RWPE2 (cell line): ENCODE results near the gene STUB1.
A peak's percentile ranks its signal among the peaks of the same experiment; 100 is the strongest.

Experiments
- ATAC-seq: fragments of 200-7000 bp; cut with Tn5 transposase; 3 replicates; pipeline ENCODE4 v1.9.1; 2021; ENCODE audit warnings: low read depth
- DNase-seq: peaks from one replicate; pipeline ENCODE4 v3.0.0-alpha.2; 2020; ENCODE audit warnings: low spot score
- H3K27ac ChIP-seq: fragments of 450-650 bp; 2 replicates; pipeline ENCODE4 v1.5.1; 2017; ENCODE audit warnings: mild to moderate bottlenecking; ENCODE audit not compliant: poor library complexity, severe bottlenecking
- H3K27me3 ChIP-seq: fragments of 250-450 bp; sonication (Bioruptor Pico); 2 replicates; pipeline ENCODE4 v1.5.1; 2021; ENCODE audit warnings: mild to moderate bottlenecking, moderate library complexity; ENCODE audit not compliant: insufficient read depth, poor library complexity, severe bottlenecking
- H3K36me3 ChIP-seq: fragments of 250-450 bp; sonication (Bioruptor Pico); 2 replicates; pipeline ENCODE4 v1.5.1; 2020; ENCODE audit warnings: low read depth, mild to moderate bottlenecking, moderate library complexity
- H3K4me1 ChIP-seq: fragments of 250-450 bp; sonication (Bioruptor Pico); 2 replicates; pipeline ENCODE4 v1.5.1; 2021; ENCODE audit warnings: mild to moderate bottlenecking, moderate library complexity; ENCODE audit not compliant: insufficient read depth, poor library complexity, severe bottlenecking
- H3K4me3 ChIP-seq: fragments of 250-450 bp; sonication (Bioruptor Pico); 2 replicates; pipeline ENCODE4 v1.5.1; 2021; ENCODE audit warnings: mild to moderate bottlenecking, moderate library complexity; ENCODE audit not compliant: severe bottlenecking
- H3K9me3 ChIP-seq: fragments of 250-450 bp; sonication (Bioruptor Pico); 2 replicates; pipeline ENCODE4 v1.5.1; 2021; ENCODE audit warnings: mild to moderate bottlenecking, moderate library complexity; ENCODE audit not compliant: severe bottlenecking
- CTCF ChIP-seq: fragments of 450-650 bp; IDR thresholded peaks from one replicate; pipeline ENCODE4 v1.5.1; 2017; ENCODE audit warnings: mild to moderate bottlenecking, moderate library complexity; ENCODE audit not compliant: poor library complexity, severe bottlenecking

STUB1 gene

GRCh38 chr16:659618-660017, 20.6 kb upstream of the STUB1 start:
- no peaks in the 10 kb centered on the region for H3K9me3 ChIP-seq
- ATAC-seq (no peak), DNase-seq (no peak)
- no peak for TF ChIP-seq CTCF
- peaks cover 40% of the 10 kb centered on the region for H3K36me3 ChIP-seq
- H3K4me3 ChIP-seq: no peak overlapping the region
- H3K27me3 ChIP-seq: no peaks in the 10 kb centered on the region
- H3K4me1 ChIP-seq: no peaks in the 10 kb centered on the region
- no peak overlapping the region for H3K27ac ChIP-seq

GRCh38 chr16:660132-660458, 20.1 kb upstream of the STUB1 start:
- no peak overlapping the region for H3K4me3 ChIP-seq
- H3K27ac ChIP-seq: no peak overlapping the region
- no peak for TF ChIP-seq CTCF
- DNase-seq (no peak), ATAC-seq (no peak)
- H3K9me3 ChIP-seq: no peaks in the 10 kb centered on the region
- no peaks in the 10 kb centered on the region for H3K4me1 ChIP-seq
- H3K36me3 ChIP-seq: peaks cover 37% of the 10 kb centered on the region
- H3K27me3 ChIP-seq: no peaks in the 10 kb centered on the region

- DNase-seq (peak; percentile 92), ATAC-seq (peak; percentile 76)
- peak; percentile 37 for TF ChIP-seq CTCF
- no peak overlapping the region for H3K27ac ChIP-seq
- H3K4me1 ChIP-seq: no peaks in the 10 kb centered on the region
- H3K9me3 ChIP-seq: no peaks in the 10 kb centered on the region
- no peaks in the 10 kb centered on the region for H3K27me3 ChIP-seq
- H3K36me3 ChIP-seq: peaks cover 34% of the 10 kb centered on the region
- H3K4me3 ChIP-seq: no peak overlapping the region
Measured at GRCh38 chr16:660459-661183, 19.6 kb upstream of the STUB1 start.

GRCh38 chr16:661184-661821, 18.9 kb upstream of the STUB1 start:
- TF ChIP-seq CTCF: no peak
- Histone ChIP-seq H3K27ac (no peak overlapping the region), H3K4me1 (no peaks in the 10 kb centered on the region), H3K9me3 (no peaks in the 10 kb centered on the region), H3K36me3 (peaks cover 31% of the 10 kb centered on the region), H3K27me3 (no peaks in the 10 kb centered on the region), H3K4me3 (no peak overlapping the region)
- DNase-seq (no peak), ATAC-seq (no peak)

- TF ChIP-seq CTCF: no peak
- Histone ChIP-seq H3K4me1 (no peaks in the 10 kb centered on the region), H3K27me3 (no peaks in the 10 kb centered on the region), H3K36me3 (peaks cover 23% of the 10 kb centered on the region), H3K4me3 (no peak overlapping the region), H3K27ac (no peak overlapping the region), H3K9me3 (no peaks in the 10 kb centered on the region)
- DNase-seq (no peak), ATAC-seq (no peak)
Measured at GRCh38 chr16:662095-662494, 18.1 kb upstream of the STUB1 start.
